Placental epithelial cell (primary cell): Measurements from ENCODE around the gene THOC1. TPM values are rescaled to one million over a fixed set of nuclear protein-coding genes. Genes with fewer than 3 reads are reported as not detected.

Experiments used
- total RNA-seq: library from RNA; depleted of rRNA; stranded (reverse); fragments of >200 nt; gene quantifications from 2 replicates; pipeline ENCODE4 v1.2.3, GENCODE V29; 2012

Gene THOC1
- 24.7 and 25.7 TPM in 2 replicates for total RNA-seq

GRCh38 chr18:267688-268552 is at the start of gene THOC1:
Gene THOC1 (minus strand): TSS chr18:268047. CDS start chr18:268019, 28 bp downstream.

Other genes starting within 250 kb of the THOC1 start
- gene TUBB8B, start 218.4 kb downstream of the THOC1 start, total RNA-seq: not detected in 2 replicates
- 13.6 and 14.5 TPM in 2 replicates for gene USP14, start 109.5 kb downstream of the THOC1 start, total RNA-seq
- under 0.01 TPM in 1 of 2 replicates, not detected in the other for gene COLEC12, start 232.7 kb upstream of the THOC1 start, total RNA-seq